Naive thymus-derived CD4-positive, alpha-beta T cell (primary cell): ENCODE data around the gene MESD. TPM values are rescaled to one million over a fixed set of nuclear protein-coding genes. Genes with fewer than 3 reads are reported as not detected.

Experiments used
- ATAC-seq: fragments of 150-1000 bp; cut with Tn5 transposase; 2 replicates; pipeline ENCODE4 v1.10.0; 2021; ENCODE audit warnings: mild to moderate bottlenecking, moderate library complexity
- CTCF ChIA-PET: fragments of 350-600 bp; sonication (Branson Sonifier 250); formaldehyde crosslinking; loops from one replicate; lab custom pipeline; 2021; ENCODE audit warnings: antibody characterized with exemption; lab: Charles Lee
- POLR2A ChIA-PET: fragments of 350-600 bp; sonication (Branson Sonifier 250); formaldehyde crosslinking; loops from one replicate; lab custom pipeline; 2021; ENCODE audit warnings: antibody characterized with exemption, inconsistent platforms; lab: Charles Lee
- DNase-seq, 9 donors: peaks; one replicate each; pipeline versions ENCODE4 v3.0.0 to v3.0.0-alpha.2; 2020 to 2022; ENCODE audit warnings: mixed read lengths in 1 of 9
- H3K27ac ChIP-seq: one replicate; pipeline ENCODE4 v1.7.0; 2013; ENCODE audit warnings: mild to moderate bottlenecking, low read depth, low read length, moderate library complexity
- H3K27me3 ChIP-seq, 2 donors: one replicate each; pipeline ENCODE4 v1.7.0; 2013; ENCODE audit warnings: low read length in 2 of 2, mild to moderate bottlenecking in 2 of 2, moderate library complexity in 2 of 2; ENCODE audit not compliant: control insufficient read depth in 2 of 2, insufficient read depth in 2 of 2
- H3K36me3 ChIP-seq, 3 experiments: 1 replicate in 2 of 3; 2 replicates in 1 of 3; pipeline ENCODE4 v1.7.0; 2013; ENCODE audit warnings: low read length in 3 of 3, mild to moderate bottlenecking in 3 of 3, moderate library complexity in 1 of 3; ENCODE audit not compliant: insufficient read depth in 3 of 3, control insufficient read depth in 2 of 3
- H3K4me1 ChIP-seq, 2 donors: one replicate each; pipeline ENCODE4 v1.7.0; 2013; ENCODE audit warnings: low read length in 2 of 2, mild to moderate bottlenecking in 2 of 2, moderate library complexity in 1 of 2; ENCODE audit not compliant: control insufficient read depth in 2 of 2, insufficient read depth in 2 of 2
- H3K4me3 ChIP-seq: 2 replicates; pipeline ENCODE4 v1.7.0; 2013; ENCODE audit warnings: mild to moderate bottlenecking, low read length
- H3K9me3 ChIP-seq, 3 experiments: 1 replicate in 2 of 3; 2 replicates in 1 of 3; pipeline ENCODE4 v1.7.0; 2013; ENCODE audit warnings: low read length in 3 of 3; ENCODE audit not compliant: control insufficient read depth in 2 of 3
- H3K27ac Mint-ChIP-seq, 9 donors: one replicate each; pipeline ENCODE4 v1.8.0; 2020 to 2022; ENCODE audit warnings: mixed read lengths in 9 of 9, mild to moderate bottlenecking in 8 of 9, moderate library complexity in 5 of 9, inconsistent platforms in 2 of 9
- H3K27me3 Mint-ChIP-seq, 5 donors: one replicate each; pipeline ENCODE4 v1.8.0; 2021 to 2022; ENCODE audit warnings: mixed read lengths in 5 of 5, mild to moderate bottlenecking in 1 of 5
- H3K36me3 Mint-ChIP-seq, 5 donors: one replicate each; pipeline ENCODE4 v1.8.0; 2020 to 2022; ENCODE audit warnings: mixed read lengths in 5 of 5, mild to moderate bottlenecking in 3 of 5, inconsistent platforms in 1 of 5
- H3K4me1 Mint-ChIP-seq, 7 donors: one replicate each; pipeline ENCODE4 v1.8.0; 2020 to 2022; ENCODE audit warnings: mixed read lengths in 7 of 7, mild to moderate bottlenecking in 3 of 7, inconsistent platforms in 1 of 7
- H3K4me3 Mint-ChIP-seq, 10 donors: one replicate each; pipeline ENCODE4 v1.8.0; 2020 to 2022; ENCODE audit warnings: mild to moderate bottlenecking in 10 of 10, mixed read lengths in 10 of 10, moderate library complexity in 6 of 10, inconsistent platforms in 2 of 10
- H3K9me3 Mint-ChIP-seq, 11 donors: one replicate each; pipeline ENCODE4 v1.8.0; 2020 to 2022; ENCODE audit warnings: mixed read lengths in 11 of 11, mild to moderate bottlenecking in 4 of 11, inconsistent platforms in 1 of 11, moderate library complexity in 1 of 11
- intact Hi-C, 2 donors: fragments of 100-400 bp; cut with micrococcal nuclease; formaldehyde crosslinking; loops; one replicate each; pipeline ENCODE4 v1.15.1; 2023
- polyA plus RNA-seq, 2 donors: library from polyadenylated mRNA; unstranded; fragments of 300-500 nt; fragmentation: Illumina TruSeq; gene quantifications; one replicate each; pipeline ENCODE4 v1.2.3, GENCODE V29; 2021
- total RNA-seq, 6 experiments: library from RNA in 5 of 6; stranded (reverse) in 5 of 6; gene quantifications; 1 replicate in 5 of 6; 2 replicates in 1 of 6; pipeline ENCODE4 v1.2.3 and lab custom pipeline; 2021 to 2026

MESD gene
- total and polyA plus RNA-seq, 7 experiments from 2014 or later, result 17.1 to 42.5 (median 29.3) TPM

- POLR2A ChIA-PET, result no interaction called here
- H3K4me1 Mint-ChIP-seq, result peaks cover 48 to 76% (median 69%) of the 10 kb centered on the region in 7 donors
- ATAC-seq (peak; percentile 28), DNase-seq (no peak)
- H3K4me3 Mint-ChIP-seq, result peak overlapping the region in 9 of 10 donors; percentile 18 to 62 (median 44)
- H3K27me3 Mint-ChIP-seq, result no peaks in the 10 kb centered on the region
- CTCF ChIA-PET, result interaction anchor here (1.4 kb wide), 1 partner anchor 281 kb away, joined by 3 read pairs; no protein-coding TSS in a partner anchor
- Histone ChIP-seq H3K27ac (no peak overlapping the region), H3K27me3 (no peaks in the 10 kb centered on the region), H3K4me1 (peaks cover 28% of the 10 kb centered on the region in 2 donors), H3K9me3 (no peaks in the 10 kb centered on the region), H3K4me3 (no peak overlapping the region), H3K36me3 (peaks cover 0 to 26% (median 0%) of the 10 kb centered on the region in 3 experiments)
- H3K36me3 Mint-ChIP-seq, result peaks cover 0 to 19% (median 15%) of the 10 kb centered on the region in 5 donors
- peak overlapping the region in 6 of 9 donors; percentile 5 to 64 (median 28) for H3K27ac Mint-ChIP-seq
- intact Hi-C loops, result loop anchor here (5.0 to 10.0 kb wide), 2 partner anchors 1062 to 1090 kb away; partner anchors contain the start of genes MEX3B (in 1 of the 2) and MTHFS (in 1 of the 2)
- H3K9me3 Mint-ChIP-seq, result no peaks in the 10 kb centered on the region
These were observed 4.8 kb downstream of the MESD start for GRCh38 chr15:80984856-80985255.

- Histone ChIP-seq H3K36me3 (peaks cover 0 to 37% (median 0%) of the 10 kb centered on the region in 3 experiments), H3K4me3 (no peak overlapping the region), H3K4me1 (peaks cover 15 to 16% of the 10 kb centered on the region in 2 donors), H3K27me3 (no peaks in the 10 kb centered on the region), H3K27ac (no peak overlapping the region), H3K9me3 (no peaks in the 10 kb centered on the region)
- no peaks in the 10 kb centered on the region for H3K9me3 Mint-ChIP-seq
- POLR2A ChIA-PET, result no interaction called here
- H3K27ac Mint-ChIP-seq, result peak overlapping the region in 3 of 9 donors; percentile 48 to 76 (median 75)
- peaks cover 0 to 31% (median 17%) of the 10 kb centered on the region in 5 donors for H3K36me3 Mint-ChIP-seq
- H3K4me3 Mint-ChIP-seq, result peak overlapping the region in 1 of 10 donors; percentile 44
- CTCF ChIA-PET, result no interaction called here
- peaks cover 37 to 70% (median 64%) of the 10 kb centered on the region in 7 donors for H3K4me1 Mint-ChIP-seq
- intact Hi-C loops, result loop anchor here in 1 of 2 donors (10.0 kb wide), 1 partner anchor 1088 kb away; the partner anchor contains the start of gene MTHFS
- no peaks in the 10 kb centered on the region for H3K27me3 Mint-ChIP-seq
- ATAC-seq (no peak), DNase-seq (no peak)
These were observed 6.8 kb downstream of the MESD start for GRCh38 chr15:80982839-80983238.

GRCh38 chr15:80982205-80982604 is 7.4 kb downstream of the MESD start:
- Mint-ChIP-seq H3K36me3 (peaks cover 0 to 31% (median 20%) of the 10 kb centered on the region in 5 donors), H3K4me1 (peaks cover 38 to 72% (median 67%) of the 10 kb centered on the region in 7 donors), H3K9me3 (no peaks in the 10 kb centered on the region), H3K27me3 (no peaks in the 10 kb centered on the region), H3K4me3 (peak overlapping the region in 2 of 10 donors; percentile 44 to 53), H3K27ac (peak overlapping the region in 8 of 9 donors; percentile 21 to 76 (median 54))
- POLR2A ChIA-PET, result no interaction called here
- no peak overlapping the region for H3K4me3 ChIP-seq
- intact Hi-C loops, result loop anchor here in 1 of 2 donors (10.0 kb wide), 1 partner anchor 1087 kb away; the partner anchor contains the start of gene MTHFS
- H3K4me1 ChIP-seq, result peaks cover 13 to 14% of the 10 kb centered on the region in 2 donors
- H3K27ac ChIP-seq, result no peak overlapping the region
- CTCF ChIA-PET, result no interaction called here
- DNase-seq, result no peak
- no peaks in the 10 kb centered on the region for H3K9me3 ChIP-seq
- H3K27me3 ChIP-seq, result no peaks in the 10 kb centered on the region
- ATAC-seq, result no peak
- peaks cover 0 to 37% (median 0%) of the 10 kb centered on the region in 3 experiments for H3K36me3 ChIP-seq

GRCh38 chr15:80979538-80980200 is 9.9 kb downstream of the MESD start:
- intact Hi-C loops, result loop anchor here in 1 of 2 donors (10.0 kb wide), 1 partner anchor 1085 kb away; the partner anchor contains the start of gene MTHFS
- Mint-ChIP-seq H3K27me3 (no peaks in the 10 kb centered on the region), H3K4me1 (peaks cover 37 to 70% (median 63%) of the 10 kb centered on the region in 7 donors), H3K27ac (peak overlapping the region in 4 of 9 donors; percentile 28 to 78 (median 56)), H3K9me3 (no peaks in the 10 kb centered on the region), H3K4me3 (no peak overlapping the region), H3K36me3 (peaks cover 0 to 30% (median 26%) of the 10 kb centered on the region in 5 donors)
- DNase-seq (no peak), ATAC-seq (no peak)
- ChIA-PET CTCF (interaction anchor here (1.2 to 2.4 kb wide), 4 partner anchors 10 to 287 kb away, joined by 3 to 10 read pairs (median 8); no protein-coding TSS in a partner anchor), POLR2A (no interaction called here)
- Histone ChIP-seq H3K27ac (no peak overlapping the region), H3K4me3 (no peak overlapping the region), H3K27me3 (no peaks in the 10 kb centered on the region), H3K4me1 (peaks cover 0 to 6% of the 10 kb centered on the region in 2 donors), H3K36me3 (peaks cover 0 to 31% (median 0%) of the 10 kb centered on the region in 3 experiments), H3K9me3 (no peaks in the 10 kb centered on the region)

GRCh38 chr15:80978685-80979329 is 10.8 kb downstream of the MESD start:
- H3K9me3 ChIP-seq, result no peaks in the 10 kb centered on the region
- intact Hi-C loops, result no loop called here
- Mint-ChIP-seq H3K27ac (peak overlapping the region in 8 of 9 donors; percentile 16 to 83 (median 38)), H3K9me3 (no peaks in the 10 kb centered on the region), H3K4me1 (peaks cover 31 to 67% (median 62%) of the 10 kb centered on the region in 7 donors), H3K4me3 (no peak overlapping the region), H3K27me3 (no peaks in the 10 kb centered on the region), H3K36me3 (peaks cover 0 to 30% (median 26%) of the 10 kb centered on the region in 5 donors)
- POLR2A ChIA-PET, result no interaction called here
- H3K36me3 ChIP-seq, result peaks cover 0 to 31% (median 0%) of the 10 kb centered on the region in 3 experiments
- H3K27ac ChIP-seq, result no peak overlapping the region
- no peak for DNase-seq
- no peak overlapping the region for H3K4me3 ChIP-seq
- H3K4me1 ChIP-seq, result no peaks in the 10 kb centered on the region
- H3K27me3 ChIP-seq, result no peaks in the 10 kb centered on the region
- CTCF ChIA-PET, result interaction anchor here (0.6 to 2.4 kb wide), 5 partner anchors 9 to 287 kb away, joined by 3 to 10 read pairs (median 7); no protein-coding TSS in a partner anchor
- no peak for ATAC-seq

- Mint-ChIP-seq H3K4me1 (peaks cover 25 to 57% (median 54%) of the 10 kb centered on the region in 7 donors), H3K27me3 (no peaks in the 10 kb centered on the region), H3K27ac (peak overlapping the region in 7 of 9 donors; percentile 16 to 70 (median 28)), H3K4me3 (no peak overlapping the region), H3K36me3 (peaks cover 0 to 29% (median 26%) of the 10 kb centered on the region in 5 donors), H3K9me3 (no peaks in the 10 kb centered on the region)
- CTCF ChIA-PET, result interaction anchor here (0.6 to 2.3 kb wide), 4 partner anchors 79 to 288 kb away, joined by 3 to 16 read pairs (median 4); no protein-coding TSS in a partner anchor
- peak in 3 of 9 donors; percentile 25 to 38 (median 31) for DNase-seq
- H3K4me1 ChIP-seq, result no peaks in the 10 kb centered on the region
- POLR2A ChIA-PET, result interaction anchor here (1.9 kb wide), 1 partner anchor 23 kb away, joined by 6 read pairs; the partner anchor contains the start of gene TLNRD1
- H3K9me3 ChIP-seq, result no peaks in the 10 kb centered on the region
- ATAC-seq, result peak; percentile 77
- peaks cover 0 to 31% (median 0%) of the 10 kb centered on the region in 3 experiments for H3K36me3 ChIP-seq
- no peaks in the 10 kb centered on the region for H3K27me3 ChIP-seq
- intact Hi-C loops, result loop anchor here (1.0 kb wide), 3 partner anchors 129 to 289 kb away; no protein-coding TSS in a partner anchor
- H3K27ac ChIP-seq, result no peak overlapping the region
- no peak overlapping the region for H3K4me3 ChIP-seq
These were observed 12.0 kb downstream of the MESD start for GRCh38 chr15:80977627-80978036.
